Occipital lobe (tissue), 2 donors: Measurements from ENCODE around the gene ZNF132. TPM values are rescaled to one million over a fixed set of nuclear protein-coding genes. Genes with fewer than 3 reads are reported as not detected.
"Not testable (repeated sequence)": the region's sequence is repeated elsewhere in the genome, so short reads cannot be mapped to it uniquely, and the experiment has no call there.

Experiments used
- DNase-seq: peaks from one replicate; lab custom pipeline; 2025; lab: John Stamatoyannopoulos, UW
- total RNA-seq: library from RNA; depleted of rRNA; stranded (reverse); fragments of >200 nt; gene quantifications from one replicate; pipeline ENCODE4 v1.2.3, GENCODE V29; 2014

The ZNF132 gene
- total RNA-seq = 21.7 TPM

- DNase-seq = peak; percentile 99
Measured at GRCh38 chr19:58439576-58440554, at the start of gene ZNF132. Gene ZNF132, minus strand, starts transcription at chr19:58440153. Its CDS starts 332 bp downstream, at chr19:58439821.

GRCh38 chr19:58484349-58484748 lies 44.4 kb upstream of the ZNF132 start:
- DNase-seq = not testable (repeated sequence)

DNA sequence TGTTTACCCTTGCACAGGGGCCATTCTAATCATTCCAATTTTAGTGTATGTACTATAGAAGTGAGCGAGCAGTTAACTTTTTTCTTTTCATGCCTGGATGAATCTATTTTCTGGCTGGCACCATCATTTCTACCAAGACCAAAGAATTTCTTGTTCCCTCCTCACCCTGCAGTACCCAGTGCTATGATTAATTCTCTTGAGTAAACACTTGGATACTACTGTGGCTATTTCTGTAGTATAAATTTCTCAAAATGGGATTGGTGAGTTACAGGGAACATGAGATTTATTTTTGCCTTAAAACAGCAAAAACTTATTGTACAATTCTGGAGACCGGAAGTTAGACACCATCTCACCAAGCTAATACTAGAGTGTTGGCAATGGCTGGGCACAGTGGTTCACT lies 43.8 kb upstream of the ZNF132 start:
- no peak for DNase-seq

DNA sequence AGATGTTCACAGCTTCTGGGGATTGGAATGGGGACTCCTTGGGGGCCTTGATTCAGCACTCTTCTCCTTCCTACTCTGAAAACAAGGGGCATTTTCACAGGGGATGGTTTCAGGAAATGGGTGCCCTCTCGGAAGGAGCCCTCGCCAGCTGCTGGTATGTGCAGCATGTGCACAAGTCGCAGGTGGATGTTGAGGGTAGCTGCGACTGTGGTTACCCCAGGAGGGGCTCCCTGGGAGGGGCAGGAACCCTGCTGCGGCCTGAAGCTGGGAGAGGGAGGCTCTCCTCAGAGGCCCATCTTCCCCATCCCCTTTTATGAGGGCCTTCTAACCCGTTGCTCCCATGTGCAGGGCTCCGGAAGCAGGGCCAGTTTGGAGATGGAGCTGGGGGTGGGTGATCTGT lies 42.4 kb upstream of the ZNF132 start:
- DNase-seq = no peak

DNA sequence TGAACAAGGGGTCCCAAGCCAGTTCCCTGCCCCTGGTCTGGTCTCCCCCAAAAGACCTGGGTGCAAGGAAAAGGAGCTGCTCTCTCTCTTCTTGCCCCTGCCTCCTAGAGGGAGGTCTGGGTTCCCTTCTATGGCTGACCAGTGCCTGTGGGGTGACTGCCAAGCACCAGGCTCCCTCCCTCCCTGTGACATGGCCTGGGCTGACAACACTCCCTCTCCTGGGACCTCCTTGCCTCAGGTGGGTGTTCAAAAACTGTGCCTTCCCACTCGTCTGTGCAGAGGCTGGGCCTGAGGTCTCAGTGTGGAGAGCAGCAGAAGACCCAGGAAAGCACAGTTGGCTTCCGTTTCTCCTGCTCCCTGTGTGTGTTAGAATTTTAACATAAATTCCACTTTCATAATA lies 40.9 kb upstream of the ZNF132 start:
- no peak for DNase-seq

DNA sequence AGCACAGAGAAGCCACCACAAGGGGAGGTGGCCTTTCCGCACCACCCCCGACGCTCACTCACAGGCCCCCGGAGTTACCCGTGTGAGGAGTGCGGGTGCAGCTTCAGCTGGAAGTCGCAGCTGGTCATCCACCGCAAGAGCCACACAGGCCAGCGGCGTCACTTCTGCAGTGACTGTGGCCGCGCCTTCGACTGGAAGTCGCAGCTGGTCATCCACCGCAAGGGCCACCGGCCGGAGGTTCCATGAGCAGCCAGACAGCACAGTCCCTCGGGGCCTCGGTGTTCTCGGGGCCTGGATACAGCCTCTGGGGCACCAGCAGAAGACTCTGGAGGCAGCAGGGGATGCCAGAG lies 40.5 kb upstream of the ZNF132 start:
- DNase-seq = no peak

DNA sequence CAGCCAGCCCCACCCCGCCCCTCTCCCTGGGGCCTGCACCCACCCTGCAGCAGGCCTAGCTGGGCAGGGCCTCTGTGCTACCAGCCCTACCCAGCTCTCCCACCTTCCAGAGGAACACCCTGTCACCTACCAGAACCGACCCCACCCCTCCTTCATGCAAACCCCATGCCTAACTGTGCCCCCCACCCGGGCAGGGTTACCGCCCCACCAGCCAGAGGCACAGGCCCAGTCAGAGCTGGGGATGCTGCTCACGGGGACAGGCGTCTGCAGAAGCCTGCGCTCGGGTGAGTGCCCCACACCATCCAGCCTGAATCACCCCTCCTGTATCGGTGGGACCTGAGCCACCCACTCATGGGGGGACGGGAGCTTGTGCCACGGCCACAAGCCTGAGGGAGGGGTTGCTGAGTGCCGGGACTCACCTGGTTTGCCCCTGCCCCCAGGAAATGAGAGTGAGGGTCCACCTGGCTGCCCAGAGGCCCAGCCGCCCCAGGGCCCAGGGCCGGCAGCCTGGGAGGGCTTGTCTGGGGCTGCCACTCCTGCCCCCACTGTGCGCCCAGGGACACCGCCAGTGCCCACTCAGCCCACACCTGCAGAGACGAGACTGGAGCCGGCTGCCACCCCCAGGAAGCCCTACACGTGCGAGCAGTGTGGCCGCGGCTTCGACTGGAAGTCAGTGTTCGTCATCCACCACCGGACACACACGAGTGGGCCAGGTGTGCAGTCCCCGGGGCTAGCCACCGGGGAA lies 40.0 kb upstream of the ZNF132 start:
- no peak for DNase-seq

GRCh38 chr19:58479303-58479702 lies 39.4 kb upstream of the ZNF132 start:
- no peak for DNase-seq

GRCh38 chr19:58477871-58478270 lies 37.9 kb upstream of the ZNF132 start:
- DNase-seq = no peak

- DNase-seq = no peak
Measured at GRCh38 chr19:58477130-58477529, 37.2 kb upstream of the ZNF132 start.

DNA sequence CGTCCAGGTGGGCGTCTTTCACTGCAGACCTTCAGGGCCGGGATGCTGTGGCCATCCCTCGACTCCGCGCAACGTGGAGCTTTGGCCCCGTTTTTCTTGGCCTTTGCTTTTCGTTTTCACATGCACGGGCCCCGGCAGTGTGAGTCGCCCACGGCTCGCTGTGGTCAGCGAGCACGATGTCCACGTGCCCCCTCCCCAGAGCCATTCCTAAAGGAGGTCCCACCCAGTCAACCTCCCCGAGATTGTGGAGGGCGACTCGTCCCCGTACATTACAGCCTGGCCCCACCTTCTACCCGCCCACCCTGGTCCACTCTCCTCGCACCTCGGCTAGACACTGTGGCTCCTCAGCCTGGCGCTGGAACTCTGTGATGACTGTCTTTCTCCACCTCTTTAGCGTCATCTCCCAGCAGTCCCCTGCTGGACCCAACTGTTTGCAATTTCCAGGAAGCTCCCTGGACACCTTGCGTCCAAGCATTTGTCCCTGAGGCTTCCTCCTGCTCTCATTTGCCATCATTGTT lies 36.6 kb upstream of the ZNF132 start:
- DNase-seq = no peak

- peak; percentile 95 for DNase-seq
Measured at GRCh38 chr19:58475714-58476497, 36.0 kb upstream of the ZNF132 start, which contains the start of gene ZNF446. Gene ZNF446, plus strand, starts transcription at chr19:58476352. Its CDS starts 867 bp downstream, at chr19:58477219.

DNA sequence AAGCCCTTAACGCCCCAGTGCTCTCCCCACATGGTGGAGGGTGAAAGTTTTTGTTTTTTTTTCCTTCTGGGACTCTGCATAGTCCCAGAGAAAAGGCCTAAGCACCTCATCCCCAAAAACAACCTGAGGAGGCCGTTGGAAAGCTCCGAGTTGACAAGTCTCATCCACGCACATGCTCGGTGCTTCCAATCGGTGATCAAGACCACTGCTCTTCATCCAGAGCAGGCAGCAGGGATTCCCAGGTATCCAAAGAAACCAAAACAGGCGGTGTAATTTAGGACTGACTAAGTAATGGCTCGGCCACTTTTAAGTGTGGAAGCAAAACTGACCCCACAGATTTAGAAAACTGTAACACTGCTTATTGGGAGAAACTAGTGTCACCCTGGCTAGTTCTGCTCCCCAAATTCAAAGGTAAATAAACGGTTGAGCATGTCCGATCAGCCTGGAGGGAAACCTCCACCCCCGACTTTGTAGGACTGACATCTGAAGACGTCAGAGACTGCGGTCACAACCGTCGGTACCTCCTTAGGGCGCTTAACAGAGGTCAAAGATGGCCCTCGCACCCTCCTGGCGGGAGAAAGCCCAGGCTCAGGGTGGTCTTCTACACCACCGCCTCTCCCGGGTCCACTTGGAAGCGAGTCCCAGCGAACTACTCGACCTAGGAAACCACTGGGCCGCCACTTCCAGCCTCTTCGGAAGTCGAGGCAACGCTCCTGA lies 35.2 kb upstream of the ZNF132 start:
- no peak for DNase-seq

DNA sequence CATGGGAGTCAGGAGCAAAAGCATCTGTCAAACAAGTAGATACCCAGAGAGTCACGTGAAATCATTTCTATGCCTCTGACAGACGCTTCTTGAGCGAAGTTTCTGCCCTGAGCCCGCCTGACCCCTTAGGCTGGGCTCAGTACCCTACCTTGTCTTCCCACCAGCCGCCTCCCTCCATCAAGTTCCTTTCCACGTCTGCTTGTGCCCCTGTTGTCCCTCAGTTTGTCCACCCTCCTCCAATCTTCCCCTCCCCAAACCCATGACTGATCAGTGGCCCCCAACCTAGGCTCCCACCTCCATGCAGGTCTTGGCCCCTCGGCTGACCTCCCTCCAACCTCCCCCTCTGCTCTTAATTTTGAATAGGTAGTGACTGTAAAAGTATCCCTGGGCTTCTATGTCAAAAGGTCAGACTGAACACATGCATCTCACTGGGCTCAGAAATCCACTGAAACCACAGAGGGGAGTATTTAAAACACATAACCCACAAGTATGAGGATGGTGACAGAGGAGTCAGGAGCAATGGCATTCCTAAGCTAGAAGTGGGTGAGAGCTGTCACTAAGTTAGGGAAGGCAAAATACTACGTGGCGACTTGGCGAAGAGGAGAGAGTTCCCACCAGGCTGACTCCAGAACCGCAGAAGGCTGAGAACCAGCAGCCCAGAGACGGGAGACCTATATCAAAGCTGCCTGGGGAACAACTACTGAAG lies 34.5 kb upstream of the ZNF132 start:
- no peak for DNase-seq

DNA sequence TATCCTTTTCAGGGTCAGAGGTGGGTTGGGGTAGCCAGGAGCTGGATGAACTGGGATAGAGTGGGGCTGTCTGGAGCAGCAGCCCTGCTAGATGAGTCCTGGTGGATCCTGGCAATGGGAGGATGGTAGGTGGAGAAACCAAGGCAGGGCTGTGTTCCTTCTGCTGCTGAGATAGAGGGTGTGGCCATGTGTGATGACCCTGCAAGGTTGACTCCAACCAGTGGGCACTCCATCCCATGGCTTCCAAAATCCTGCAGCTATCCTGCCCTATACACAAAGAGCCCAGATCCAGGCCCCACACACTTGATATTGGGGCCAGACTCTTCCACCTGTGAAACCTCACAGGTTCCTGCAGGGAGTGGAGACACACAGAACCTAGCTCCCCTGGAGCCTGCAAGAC lies 33.8 kb upstream of the ZNF132 start:
- no peak for DNase-seq

- DNase-seq = no peak
Measured at GRCh38 chr19:58471736-58472135, 31.8 kb upstream of the ZNF132 start.

GRCh38 chr19:58470837-58471543 lies 31.0 kb upstream of the ZNF132 start:
- DNase-seq = not testable (repeated sequence)

DNA sequence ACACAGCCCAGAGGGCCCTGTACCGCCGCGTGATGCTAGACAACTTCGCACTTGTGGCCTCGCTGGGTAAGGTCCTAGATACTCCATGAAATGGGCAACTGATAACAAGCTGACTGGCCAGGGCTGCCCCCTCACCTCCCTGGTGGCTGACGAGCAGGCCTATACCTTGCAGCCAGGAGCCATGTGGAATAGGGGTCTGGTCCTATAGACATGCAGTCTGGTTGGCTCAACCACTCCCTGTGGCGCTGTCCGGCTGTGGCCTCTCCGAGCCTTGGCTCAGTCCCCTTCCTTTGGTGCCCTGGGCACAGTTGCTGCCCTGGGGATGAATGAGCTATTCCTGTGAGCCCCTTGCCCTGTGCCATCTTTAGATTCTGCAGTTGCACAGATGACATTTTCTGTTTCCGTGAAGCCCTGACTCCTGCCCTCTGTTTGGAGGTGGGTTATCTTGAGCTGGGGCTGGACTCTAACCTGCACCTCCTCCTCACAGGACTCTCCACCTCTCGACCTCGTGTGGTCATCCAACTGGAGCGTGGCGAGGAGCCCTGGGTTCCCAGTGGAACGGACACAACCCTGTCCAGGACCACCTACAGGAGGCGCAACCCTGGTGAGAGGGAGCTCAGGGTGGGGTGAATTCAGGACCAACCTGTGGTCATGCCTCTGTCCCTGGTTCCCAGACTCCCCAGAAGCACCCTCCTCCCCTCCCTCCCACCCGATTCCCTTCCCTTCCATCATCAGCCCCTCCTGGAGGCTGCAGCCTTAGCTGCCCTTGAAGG lies 29.5 kb upstream of the ZNF132 start:
- DNase-seq = no peak
